NCI-H2081 treated with DMSO at 0.1 percent for 48 hours (cell line): ENCODE results near the gene CELSR1.

Experiments used
- DNase-seq: peaks from one replicate; lab custom pipeline; 2025; lab: John Stamatoyannopoulos, UW

The CELSR1 gene

GRCh38 chr22:46537225-46537945 lies at the start of gene CELSR1:
Gene CELSR1 (minus strand): TSS chr22:46537620. CDS start chr22:46537170, 450 bp downstream.
- no peak for DNase-seq

DNA sequence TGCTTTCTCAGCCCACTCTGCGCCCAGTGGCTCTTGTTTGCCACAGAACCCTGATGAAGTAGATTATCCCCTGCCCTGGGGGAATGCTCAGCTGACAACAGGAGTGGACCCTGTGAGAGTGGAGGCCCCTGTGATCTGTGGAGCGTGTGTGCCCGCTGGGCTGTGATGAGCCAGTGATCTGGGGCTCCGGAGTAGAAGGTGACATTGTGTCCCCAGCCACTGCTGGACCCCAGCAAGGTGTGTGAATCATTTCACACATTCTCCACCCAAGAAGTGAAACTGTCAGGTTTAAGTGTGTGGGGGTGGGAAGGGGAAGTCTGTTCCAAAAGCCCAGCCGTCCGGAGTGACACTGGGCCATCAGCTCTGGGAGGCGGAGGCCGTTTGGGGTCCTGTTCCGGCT lies 49.6 kb upstream of the CELSR1 start:
- no peak for DNase-seq

GRCh38 chr22:46586531-46587011 lies 49.2 kb upstream of the CELSR1 start:
- DNase-seq, result no peak

DNA sequence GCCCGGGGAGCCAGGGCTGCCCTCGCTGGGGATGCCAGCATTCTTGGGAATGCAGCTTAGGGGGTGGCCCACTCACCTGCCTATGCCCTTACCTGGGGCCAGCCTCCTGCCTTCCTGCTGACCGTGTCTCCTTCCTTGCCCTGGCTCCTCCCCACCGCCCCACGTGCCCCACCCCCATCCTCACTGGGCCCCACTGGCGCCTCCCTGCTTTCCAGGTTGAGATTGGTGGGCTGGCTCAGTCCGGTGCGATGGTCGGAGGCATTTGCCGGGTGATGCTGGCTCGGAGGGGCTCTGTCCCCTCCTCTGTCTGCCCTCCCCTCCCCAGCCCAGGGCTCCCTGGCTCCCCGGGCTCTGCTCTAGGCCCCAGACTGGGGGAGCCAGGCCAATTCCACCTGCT lies 48.7 kb upstream of the CELSR1 start:
- DNase-seq, result no peak

DNA sequence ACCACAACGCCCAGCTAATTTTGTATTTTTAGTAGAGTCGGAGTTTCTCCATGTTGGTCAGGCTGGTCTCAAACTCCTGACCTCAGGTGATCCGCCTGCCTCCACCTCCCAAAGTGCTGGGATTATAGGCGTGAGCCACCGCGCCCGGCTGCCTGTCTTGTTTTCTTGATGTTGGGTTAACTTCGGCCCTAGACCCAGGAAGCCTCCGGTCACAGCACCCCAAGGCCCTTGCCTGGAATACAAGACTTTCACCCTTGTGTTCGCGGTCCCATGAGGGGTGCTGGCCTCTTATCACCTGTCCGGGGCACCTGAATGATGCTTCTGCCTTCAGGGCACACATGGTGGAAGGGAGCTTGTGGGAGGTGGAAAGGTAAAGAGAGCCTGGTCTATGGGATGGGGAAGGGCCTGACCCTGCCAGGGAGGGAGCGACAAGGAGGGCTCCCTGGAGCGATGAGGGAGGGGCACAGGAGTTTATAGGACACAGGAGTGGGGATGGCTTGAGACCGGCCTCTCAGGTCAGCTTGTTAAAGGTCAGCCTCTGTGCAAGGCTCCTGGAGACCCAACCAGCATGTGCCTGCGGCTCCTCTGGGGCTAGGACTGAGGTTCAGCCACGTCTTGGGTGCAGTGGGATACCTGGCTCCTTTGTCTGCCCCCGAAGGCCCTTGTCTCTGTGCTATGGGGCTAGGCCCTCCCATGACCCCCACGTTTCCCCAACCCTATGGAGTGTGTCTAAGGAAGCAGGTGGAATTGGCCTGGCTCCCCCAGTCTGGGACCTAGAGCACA lies 48.1 kb upstream of the CELSR1 start:
- DNase-seq, result no peak

DNA sequence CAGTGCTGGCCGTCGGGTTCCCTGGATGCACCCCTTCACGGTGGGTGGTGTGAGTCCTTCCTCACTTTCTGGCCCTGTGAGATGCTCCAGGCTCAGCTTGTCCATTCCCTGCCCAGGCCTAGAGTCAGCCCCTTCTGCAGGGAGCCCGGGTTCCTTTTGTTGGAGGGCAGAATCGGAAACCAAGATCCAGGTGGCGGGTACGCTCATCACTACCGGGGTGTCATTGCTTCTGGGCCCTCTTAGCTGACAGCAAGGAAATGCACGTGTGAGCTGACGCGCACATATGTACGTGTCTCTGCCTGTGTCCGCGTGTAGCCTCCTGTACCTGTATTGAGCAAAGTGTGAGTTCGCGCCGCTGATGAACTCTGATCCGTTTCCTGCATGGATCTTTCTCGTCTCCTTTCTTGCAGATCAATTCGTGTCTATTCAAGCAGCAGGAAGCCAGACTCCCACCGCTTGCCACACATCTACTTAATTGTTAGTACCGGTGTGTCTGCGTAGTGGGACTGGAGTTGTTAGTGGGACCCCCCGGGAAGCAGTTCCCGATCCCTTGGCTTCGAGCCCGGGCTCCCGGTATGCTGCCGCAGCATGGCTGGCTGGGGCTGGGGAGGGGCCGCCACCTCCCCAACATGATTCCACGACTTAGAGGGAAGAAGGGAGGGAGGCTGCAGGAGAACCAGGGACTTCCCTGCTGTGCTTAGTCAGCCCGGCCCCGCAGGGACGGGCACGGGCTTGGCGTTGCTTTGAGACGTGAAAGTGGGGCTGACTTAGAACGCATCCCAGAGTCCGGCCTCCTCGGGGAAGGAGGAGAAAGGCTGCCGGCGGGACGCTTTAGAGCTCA lies 46.9 kb upstream of the CELSR1 start:
- no peak for DNase-seq

- DNase-seq, result no peak
Measured at GRCh38 chr22:46583571-46583970, 46.2 kb upstream of the CELSR1 start.

- DNase-seq, result no peak
Measured at GRCh38 chr22:46582281-46582933, 45.0 kb upstream of the CELSR1 start.

DNA sequence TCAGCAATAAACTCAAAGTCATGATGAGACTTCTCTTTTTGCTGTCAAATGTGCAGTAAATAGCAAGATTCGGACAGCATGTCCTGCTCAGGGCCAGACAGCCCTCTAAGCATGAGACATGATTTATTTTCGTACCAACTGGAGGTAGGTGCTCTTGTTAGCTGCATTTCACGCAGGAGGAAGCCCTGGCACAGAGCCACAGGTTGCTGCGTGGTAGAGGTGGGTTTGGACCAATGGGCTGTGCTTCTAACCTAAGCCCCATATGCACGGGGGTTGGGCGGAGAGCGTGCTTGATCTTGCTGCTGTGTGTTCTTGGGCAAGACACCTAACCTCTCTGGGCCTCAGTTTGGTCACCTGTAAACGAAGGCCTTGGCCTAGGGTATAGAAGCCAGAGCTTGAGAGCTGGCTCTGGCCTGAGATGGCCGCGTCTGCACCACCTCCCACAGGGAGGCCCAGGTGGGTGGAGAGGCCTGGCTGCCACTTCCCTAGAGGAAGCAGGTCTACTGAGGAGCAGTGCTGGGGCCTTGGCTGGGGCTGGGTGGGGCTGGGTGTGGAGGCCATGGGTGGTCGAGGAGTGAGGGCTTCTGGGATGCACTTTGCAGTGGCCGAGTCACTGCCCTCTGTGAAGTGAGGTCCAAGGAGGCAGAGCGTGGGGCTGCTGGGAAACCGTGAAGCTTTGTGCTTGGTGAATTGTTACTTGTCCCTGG lies 44.3 kb upstream of the CELSR1 start:
- no peak for DNase-seq

- peak; percentile 45 for DNase-seq
Measured at GRCh38 chr22:46580940-46581537, 43.6 kb upstream of the CELSR1 start.

DNA sequence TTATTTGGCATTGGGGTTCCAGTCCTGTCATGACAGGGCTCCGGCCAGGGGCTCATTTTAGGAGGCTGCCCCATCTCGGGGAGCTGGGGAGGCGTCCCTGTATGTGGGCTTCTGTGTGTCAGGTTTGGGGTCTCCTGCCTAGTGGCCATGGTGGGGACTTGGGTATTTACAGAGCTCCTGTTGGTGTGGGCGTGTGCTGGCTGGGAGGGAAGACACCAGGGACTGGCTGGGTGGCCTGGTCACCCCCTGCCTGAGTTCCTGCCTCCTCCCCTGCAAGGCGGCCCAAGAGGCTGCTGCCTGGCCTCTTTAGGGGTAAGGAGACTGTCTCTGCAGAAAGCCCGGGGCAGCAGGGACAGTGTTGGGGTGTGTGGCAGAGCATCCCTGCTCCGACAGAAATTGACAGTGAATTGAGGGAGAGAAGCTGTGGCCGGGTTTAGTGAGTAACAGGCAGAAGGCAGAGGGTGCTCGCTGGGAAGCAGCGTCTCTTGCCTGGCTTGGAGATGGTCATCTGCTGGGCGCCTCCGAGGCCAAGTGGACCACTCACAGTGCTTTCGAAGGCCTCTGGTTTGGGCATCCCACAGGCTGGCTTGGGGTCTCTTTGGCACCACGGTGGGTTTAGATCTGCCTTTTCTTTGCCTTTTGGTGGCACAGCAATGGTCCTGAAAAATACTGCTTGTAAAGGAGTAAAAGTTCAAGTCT lies 42.5 kb upstream of the CELSR1 start:
- DNase-seq, result no peak

- no peak for DNase-seq
Measured at GRCh38 chr22:46578824-46579561, 41.6 kb upstream of the CELSR1 start.

GRCh38 chr22:46578251-46578823 lies 40.9 kb upstream of the CELSR1 start:
- no peak for DNase-seq

DNA sequence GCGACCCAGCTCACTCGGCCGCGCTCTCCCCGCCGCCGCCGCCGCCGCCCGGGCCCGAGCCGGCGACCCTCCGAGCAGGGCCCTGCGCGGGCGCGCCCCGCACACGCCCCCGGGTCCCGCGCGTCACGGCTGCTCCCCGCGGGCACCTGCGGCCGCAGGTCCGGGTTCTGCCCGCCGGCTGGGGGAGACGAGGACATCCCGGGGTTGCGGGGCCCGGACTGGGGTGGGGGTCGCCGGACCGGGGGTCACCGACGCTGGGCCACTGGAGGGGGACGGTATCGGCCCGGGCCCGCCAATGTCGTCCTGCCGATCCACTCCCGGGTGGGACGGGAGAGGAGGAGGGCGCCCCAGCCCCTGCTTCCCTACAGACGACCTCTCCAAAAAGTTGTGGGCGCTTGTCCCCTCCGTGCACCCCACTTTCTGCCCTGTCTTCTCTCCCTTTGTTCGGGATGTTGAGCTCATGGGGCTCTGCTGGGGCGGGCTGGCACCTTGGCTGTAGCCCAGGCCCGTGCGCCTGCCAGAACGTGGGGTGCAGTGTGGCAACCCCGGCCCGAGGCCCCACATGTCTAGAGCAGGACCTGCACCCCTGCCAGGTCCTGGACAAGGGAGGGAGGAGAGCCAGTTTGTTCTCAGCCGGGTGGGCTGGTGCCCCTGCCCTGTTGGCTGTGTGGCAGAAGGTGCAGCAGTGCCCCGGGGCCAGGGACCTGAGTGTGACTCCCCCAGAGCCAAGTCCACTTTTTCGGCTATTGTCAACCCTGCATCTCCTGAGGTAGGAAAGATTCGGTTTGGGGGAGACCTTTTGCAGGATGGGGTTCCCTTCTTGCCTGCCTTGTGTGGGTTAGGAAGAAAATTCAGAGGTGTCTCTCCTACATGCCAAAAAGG lies 40.2 kb upstream of the CELSR1 start:
- DNase-seq, result no peak

DNA sequence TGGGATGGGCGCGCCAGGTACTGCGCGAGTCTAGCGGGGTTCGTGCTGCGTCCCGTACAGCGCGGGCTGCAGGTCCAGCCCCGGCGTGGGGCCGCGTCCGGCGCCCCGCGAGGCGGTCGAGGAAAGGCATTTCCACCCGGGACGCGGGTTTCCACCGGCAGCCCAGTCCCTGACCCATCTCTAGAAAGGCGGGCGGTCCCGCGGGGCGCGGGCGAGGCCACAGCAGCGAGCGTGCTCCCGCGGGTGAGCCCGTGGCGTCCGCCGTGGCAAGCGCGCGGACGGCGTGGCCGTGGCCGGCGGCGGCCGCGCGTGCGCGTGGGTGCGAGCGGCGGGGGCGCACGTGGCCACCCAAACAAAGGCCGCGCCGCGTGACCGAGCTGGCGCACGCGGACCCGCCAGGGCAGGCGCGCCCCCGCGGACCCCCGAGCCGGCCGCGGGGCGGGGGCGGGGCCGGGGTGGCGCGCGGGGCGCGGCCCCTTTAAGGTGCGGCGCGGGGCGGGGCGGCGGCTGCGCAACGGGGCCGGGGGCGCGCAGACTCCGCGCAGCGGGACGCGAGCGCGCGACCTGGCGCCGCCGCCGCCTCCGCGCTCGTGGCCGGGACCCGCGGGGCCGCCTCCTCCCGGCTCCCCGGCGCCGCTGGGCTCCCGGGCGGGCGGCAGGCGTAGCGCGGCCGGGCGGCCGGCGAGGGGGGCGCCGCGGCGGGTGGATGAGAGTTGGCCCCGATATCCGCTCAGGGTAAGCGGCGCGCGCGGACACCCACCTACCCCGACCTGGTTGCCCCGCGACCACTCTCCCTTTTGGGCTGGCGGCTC lies 39.3 kb upstream of the CELSR1 start:
- DNase-seq, result no peak

DNA sequence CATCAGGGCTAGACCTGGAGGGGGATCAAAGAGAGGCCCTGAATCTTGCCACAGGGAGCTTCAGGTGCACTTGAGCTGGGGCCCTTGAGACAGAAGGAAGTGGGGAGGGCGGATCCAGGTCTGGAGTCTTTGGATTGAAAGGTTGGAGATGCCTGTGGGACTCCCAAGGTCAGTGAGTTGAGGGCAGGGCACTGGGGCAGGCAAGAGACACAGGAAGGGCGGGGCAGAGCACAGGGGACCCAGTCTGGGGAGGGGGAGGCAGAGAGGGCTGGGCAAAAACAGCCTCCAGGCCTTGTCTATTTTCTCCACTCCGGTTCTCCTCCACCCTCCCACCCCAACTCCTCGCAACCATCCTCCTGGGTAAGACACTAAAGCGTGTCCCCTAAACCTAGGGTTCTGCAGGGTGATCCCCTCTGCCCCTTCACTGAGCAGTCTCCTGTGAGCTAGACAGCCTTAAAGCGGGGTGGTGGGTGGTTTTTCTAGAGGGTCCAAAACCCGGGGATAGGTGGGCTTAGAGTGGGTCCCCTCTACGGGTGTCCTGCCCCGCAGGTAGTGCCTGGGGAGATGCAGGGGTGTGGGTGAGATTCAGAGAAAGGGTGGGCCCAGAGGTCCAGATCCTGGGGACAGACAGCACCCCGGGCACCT lies 38.6 kb upstream of the CELSR1 start:
- no peak for DNase-seq
